Stimulated activated CD4-positive, alpha-beta T cell treated with anti-CD3 and anti-CD28 coated beads, Interleukin-2, amount 100 ng/mL, for 24 hours (primary cell): ENCODE measurements around the gene ANTXR1.
"Not testable (repeated sequence)": the region's sequence is repeated elsewhere in the genome, so short reads cannot be mapped to it uniquely, and the experiment has no call there.

ENCODE experiments used
- DNase-seq, 2 donors: peaks; one replicate each; pipeline ENCODE4 v3.0.0-alpha.2; 2020

The ANTXR1 gene

GRCh38 chr2:69243652-69244051 lies 230.7 kb downstream of the ANTXR1 start:
- DNase-seq = no peak

DNA sequence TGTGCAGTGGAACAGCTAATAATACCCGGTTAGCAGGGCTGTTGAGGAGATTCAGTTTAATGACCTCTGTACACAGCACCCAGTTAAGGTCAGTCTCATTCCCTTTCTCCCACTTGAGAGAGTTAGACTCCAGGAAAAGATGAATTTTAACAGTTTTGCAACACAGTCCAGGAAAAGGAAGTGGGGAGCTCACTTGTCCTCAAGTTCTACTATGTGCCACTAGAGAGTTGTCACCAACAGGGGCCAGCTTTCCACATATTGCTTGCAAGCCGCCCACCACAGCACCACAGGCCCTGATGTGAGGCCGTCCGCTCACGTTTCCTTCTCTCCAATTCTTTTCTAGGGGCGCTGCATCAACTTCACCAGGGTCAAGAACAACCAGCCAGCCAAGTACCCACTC lies 231.9 kb downstream of the ANTXR1 start:
- DNase-seq = no peak

- no peak for DNase-seq
Measured at GRCh38 chr2:69247583-69247982, 234.6 kb downstream of the ANTXR1 start.

- no peak for DNase-seq
Measured at GRCh38 chr2:69248232-69248631, 235.3 kb downstream of the ANTXR1 start.

DNA sequence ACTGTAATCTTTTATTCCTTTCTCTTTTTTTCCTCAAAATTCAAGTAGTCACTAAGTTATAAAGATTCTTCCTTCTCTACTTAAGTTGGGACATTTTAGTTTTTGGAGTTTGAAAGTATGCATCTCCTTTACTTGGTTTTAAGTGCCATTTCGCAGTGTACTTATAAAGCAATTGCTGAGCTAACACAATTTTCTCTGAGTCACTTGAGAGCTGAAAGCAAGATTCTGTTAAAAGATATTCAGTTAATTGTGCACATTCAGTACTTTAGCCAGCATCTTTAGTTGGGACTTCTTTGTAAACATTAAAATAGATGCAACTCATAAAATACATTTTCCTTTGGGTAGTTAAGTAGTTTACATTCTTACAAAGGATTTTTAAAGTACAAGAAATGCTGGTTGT lies 238.0 kb downstream of the ANTXR1 start:
- DNase-seq = no peak

DNA sequence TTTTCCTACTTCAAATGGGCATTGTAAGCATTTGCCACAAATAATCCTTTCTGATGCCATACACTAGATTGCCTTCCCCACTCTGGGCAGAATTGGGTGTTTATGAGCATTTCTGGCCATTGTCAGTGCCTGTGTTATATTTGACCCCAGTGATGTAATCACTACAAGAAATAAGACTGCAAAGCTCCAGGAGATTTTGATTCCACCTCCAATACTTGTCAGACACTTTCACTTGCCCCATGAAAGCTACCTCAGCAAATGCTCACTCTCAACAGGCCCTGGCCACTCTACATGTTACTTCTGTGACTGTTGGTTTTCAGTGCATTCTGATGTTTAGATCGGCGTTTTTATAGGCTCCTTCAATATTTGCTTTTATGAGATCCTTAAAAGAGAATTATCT lies 239.0 kb downstream of the ANTXR1 start:
- no peak for DNase-seq

DNA sequence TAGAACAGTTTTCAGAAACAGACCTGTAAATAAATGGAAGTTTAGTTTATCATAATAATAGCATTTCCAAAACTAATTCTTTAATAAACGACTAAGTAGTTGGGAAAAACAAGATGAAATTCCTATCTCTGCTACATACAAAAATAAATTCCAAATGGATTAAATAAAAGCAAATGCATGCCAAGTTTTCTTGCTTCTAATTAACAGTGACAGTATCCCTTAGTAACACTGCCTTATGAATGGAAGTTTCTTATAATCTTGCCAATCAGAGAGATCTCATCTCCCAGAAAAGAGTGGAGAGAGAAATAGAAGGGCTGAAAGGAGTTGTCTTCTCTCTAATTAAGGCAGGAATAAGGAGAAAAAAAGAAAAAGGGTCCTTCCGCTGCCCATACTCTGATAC lies 240.1 kb downstream of the ANTXR1 start:
- DNase-seq = no peak

DNA sequence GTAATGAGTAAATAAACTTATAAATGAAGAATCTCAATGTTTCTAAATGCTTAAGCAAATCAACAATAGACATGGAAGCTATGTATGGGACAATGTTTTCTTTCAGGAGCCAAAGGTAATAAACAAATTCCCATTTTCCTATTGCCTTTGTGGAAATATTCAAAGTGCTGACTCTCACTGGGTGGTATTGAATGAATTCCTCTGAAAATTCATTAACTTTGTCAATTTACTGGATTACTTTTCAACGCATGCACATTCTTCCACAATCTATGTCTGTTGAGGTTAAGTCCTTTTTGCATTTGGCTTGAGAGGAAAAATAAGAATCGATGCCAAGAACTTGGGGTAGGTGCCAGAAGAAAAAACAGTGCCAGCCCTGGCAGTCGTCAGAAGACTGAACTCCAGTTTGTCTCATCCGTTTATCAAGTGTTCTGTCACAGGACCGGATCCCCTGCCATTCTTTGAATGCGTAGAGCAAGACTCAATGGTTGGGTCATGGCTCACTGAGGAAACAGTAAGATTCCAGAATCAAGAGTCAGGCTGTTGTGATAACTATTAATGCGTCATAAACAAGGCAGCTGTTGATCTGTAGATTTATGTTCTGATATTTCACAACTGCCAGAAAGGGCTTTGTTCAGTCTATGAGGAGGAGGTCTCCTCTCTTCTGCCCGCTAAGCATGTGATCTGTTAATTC lies 240.8 kb downstream of the ANTXR1 start:
- no peak for DNase-seq

GRCh38 chr2:69255760-69256159 lies 242.8 kb downstream of the ANTXR1 start:
- no peak for DNase-seq

DNA sequence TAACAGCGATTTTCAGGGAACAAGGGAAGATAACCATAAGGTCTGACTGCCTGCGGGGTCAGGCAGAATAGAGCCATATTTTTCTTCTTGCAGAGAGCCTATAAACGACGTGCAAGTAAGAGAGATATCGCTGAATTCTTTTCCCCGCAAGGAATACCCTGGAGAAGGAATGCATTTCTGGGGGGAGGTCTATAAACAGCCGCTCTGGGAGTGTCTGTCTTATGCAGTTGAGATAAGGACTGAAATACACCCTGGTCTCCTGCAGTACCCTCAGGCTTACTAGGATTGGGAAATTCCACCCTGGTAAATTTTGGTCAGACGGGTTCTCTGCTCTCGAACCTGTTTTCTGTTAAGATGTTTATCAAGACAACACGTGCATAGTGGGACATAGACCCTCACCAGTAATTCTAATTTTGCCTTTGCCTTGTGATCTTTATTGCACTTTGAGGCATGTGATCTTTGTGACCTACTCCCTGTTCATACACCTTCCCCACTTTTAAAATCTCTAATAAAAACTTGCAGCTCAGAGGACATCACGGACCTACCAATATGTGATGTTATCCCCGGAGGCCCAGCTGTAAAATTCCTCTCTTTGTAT lies 247.1 kb downstream of the ANTXR1 start:
- DNase-seq = not testable (repeated sequence)

GRCh38 chr2:69260666-69261065 lies 247.7 kb downstream of the ANTXR1 start:
- DNase-seq = no peak

DNA sequence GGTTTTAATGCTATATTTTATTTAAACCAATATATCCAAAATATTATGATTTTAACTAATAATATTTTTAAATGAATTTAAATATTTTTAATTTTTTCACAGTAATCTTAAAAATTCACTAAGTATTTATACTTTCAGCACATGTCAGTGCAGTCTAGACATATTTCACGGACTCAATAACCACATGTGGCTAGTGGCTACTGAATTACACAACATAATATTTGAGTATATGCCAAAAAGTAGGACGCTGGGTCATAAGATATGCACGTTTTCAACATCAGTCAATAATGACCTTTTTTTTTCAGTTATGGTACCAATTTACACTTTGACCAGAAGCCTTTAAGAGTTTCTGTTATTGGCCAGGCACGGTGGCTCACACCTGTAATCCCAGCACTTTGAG lies 256.4 kb downstream of the ANTXR1 start:
- DNase-seq = no peak

GRCh38 chr2:69271831-69272257 lies 258.9 kb downstream of the ANTXR1 start:
- no peak for DNase-seq

DNA sequence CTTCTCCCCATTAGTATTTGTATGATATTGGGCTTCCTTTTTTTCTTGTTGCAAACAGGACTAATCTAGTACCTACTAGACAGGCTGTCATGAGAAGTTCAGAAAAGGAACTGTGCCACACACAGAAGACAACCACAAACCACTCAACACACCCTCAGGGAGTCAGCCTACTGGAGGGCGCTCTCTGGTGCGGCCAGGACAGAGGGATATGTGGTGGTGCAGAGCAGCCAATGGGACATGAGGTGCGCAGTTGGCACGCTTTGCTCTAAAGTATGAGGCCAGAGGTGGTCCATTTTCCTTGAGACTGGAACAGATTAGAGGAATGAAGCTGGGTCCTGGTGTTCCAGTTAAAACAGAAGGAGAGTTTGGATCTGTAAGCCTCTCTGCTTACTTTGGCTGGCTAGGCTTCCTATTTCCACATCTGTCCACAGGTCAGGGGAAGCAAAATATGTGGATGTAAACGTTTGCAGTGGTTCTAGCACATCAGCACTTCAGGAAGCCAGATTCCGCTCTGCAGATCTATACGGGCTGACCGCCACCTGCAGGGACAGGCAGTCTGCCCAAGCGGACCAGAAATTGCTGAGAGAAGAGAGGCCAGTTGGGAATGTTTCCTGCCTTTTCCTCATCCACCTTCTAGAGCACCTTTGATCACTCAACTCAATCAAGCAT lies 260.0 kb downstream of the ANTXR1 start:
- DNase-seq = no peak

DNA sequence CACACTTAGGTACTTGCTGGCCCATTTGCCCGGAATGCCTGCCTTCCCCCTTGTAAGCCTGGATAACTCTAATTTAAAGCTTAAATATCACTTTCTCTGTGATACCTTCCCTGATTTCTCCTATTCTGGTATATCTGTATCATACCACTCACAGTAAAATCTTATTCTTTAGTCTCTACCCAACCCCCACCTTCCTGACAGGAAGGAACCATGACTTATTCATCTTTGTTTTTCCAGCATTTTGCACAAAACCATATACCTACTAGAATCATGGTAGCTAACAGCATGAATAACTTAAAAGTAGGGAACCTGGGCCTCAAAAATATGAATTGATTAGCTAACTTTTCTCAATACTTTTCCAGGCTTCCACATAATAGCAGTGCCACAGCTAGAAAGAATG lies 262.5 kb downstream of the ANTXR1 start:
- DNase-seq = no peak

GRCh38 chr2:69278366-69278765 lies 265.4 kb downstream of the ANTXR1 start:
- no peak for DNase-seq

DNA sequence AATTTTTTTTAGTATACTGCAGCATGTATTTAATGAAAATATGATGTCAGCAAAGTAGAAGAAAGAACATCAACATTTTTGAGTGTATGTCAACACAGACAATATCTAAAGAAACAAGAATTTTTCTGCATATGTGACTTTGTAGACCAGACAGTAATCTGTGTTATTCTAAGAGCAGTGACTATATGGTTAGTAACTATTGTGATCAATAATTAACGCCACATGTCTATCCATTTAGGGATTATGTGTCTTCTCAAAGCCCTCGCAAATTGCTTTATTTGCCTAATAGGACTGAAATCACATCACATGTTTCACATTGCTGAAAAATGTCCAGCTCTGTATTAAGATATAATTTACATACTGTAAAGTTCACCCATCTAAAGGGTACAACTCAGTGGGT lies 266.2 kb downstream of the ANTXR1 start:
- DNase-seq = no peak

GRCh38 chr2:69279931-69280681 lies 267.1 kb downstream of the ANTXR1 start:
- no peak for DNase-seq

- DNase-seq = no peak
Measured at GRCh38 chr2:69280796-69281412, 267.9 kb downstream of the ANTXR1 start.

DNA sequence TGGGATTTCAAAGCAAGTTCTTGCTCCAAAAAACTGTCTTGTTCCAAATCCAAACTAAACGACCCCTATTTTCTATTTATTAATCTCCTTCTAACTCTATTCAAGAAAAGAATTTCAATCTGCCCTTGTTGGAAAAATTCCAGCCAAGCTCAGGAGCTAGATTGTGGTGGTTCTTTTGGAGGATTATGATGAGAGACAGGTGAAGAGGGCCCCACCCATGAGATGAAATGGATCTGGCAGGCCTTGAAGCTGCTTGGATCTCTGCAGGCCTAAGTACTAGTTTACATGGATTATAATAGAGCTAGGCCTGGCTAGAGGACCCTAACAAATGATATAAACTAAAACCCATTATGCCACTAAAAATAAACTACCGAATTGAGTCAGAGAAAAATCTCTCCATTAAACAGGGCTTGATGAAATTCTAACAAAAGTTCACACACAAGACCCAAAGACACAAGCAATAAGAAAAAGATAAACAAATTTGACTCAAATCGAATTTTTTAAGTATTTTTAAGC lies 272.5 kb downstream of the ANTXR1 start:
- DNase-seq = no peak

GRCh38 chr2:69287544-69287943 lies 274.6 kb downstream of the ANTXR1 start:
- DNase-seq = no peak

DNA sequence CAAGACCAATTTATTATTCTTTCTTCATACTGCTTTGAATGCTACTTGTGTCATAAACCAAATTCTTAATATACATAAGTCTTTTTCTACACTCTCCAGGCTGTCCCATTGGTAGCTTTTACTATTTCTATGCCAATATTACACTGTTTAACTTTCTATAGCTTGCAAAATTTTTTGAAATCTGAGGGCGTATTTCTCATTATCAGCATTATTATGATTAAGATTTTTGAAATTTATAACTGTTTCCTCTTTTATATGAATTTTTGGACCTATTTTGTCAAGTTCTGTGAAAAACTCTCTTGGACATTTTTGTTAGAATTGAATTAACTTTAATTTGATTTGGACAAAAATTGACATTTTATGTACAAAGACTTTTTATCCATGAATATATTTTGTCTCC lies 275.4 kb downstream of the ANTXR1 start:
- DNase-seq = no peak
